Astrocyte of the cerebellum (primary cell): ENCODE data around the gene SMC3.
"Not testable (repeated sequence)": the region's sequence is repeated elsewhere in the genome, so short reads cannot be mapped to it uniquely, and the experiment has no call there.

Experiments
- DNase-seq: peaks from one replicate; pipeline ENCODE4 v3.0.0-alpha.2; 2011; ENCODE audit warnings: low read depth
- H3K4me3 ChIP-seq: 2 replicates; pipeline ENCODE4 v1.5.1; 2011; ENCODE audit warnings: mild to moderate bottlenecking, low read depth, low read length, moderate library complexity
- CTCF ChIP-seq: IDR thresholded peaks from 2 replicates; pipeline ENCODE4 v1.5.1; 2012; ENCODE audit warnings: low read length, low read depth, moderate library complexity, mild to moderate bottlenecking; ENCODE audit errors: missing control alignments
- in situ Hi-C: cut with HindIII; loops from 2 replicates; pipeline ENCODE4 v1.10.0; 2017; ENCODE audit warnings: low sequenced_read_pairs

The SMC3 gene

GRCh38 chr10:110527731-110528171, 39.7 kb upstream of the SMC3 start:
- in situ Hi-C loops: no loop called here
- no peak for DNase-seq

GRCh38 chr10:110528224-110528996, 39.1 kb upstream of the SMC3 start:
- in situ Hi-C loops: no loop called here
- no peak overlapping the region for H3K4me3 ChIP-seq
- DNase-seq: no peak
- no peak for TF ChIP-seq CTCF

More at GRCh38 chr10:110527731-110528171, 39.7 kb upstream of the SMC3 start:
- no peak overlapping the region for H3K4me3 ChIP-seq
- no peak for TF ChIP-seq CTCF

- H3K4me3 ChIP-seq, in situ Hi-C loops, DNase-seq: not testable (repeated sequence)
Measured at GRCh38 chr10:110528997-110529524, 38.4 kb upstream of the SMC3 start.

GRCh38 chr10:110529596-110530011, 37.9 kb upstream of the SMC3 start:
- H3K4me3 ChIP-seq: no peak overlapping the region
- no peak for TF ChIP-seq CTCF
- in situ Hi-C loops: no loop called here
- DNase-seq: no peak

- TF ChIP-seq CTCF: no peak
- peak overlapping the region; percentile 14 for H3K4me3 ChIP-seq
- no peak for DNase-seq
- in situ Hi-C loops: no loop called here
Measured at GRCh38 chr10:110530131-110530831, 37.2 kb upstream of the SMC3 start.

GRCh38 chr10:110531687-110532086, 35.8 kb upstream of the SMC3 start:
- TF ChIP-seq CTCF: no peak
- in situ Hi-C loops: no loop called here
- DNase-seq: no peak
- no peak overlapping the region for H3K4me3 ChIP-seq

- DNase-seq, in situ Hi-C loops, H3K4me3 ChIP-seq: not testable (repeated sequence)
Measured at GRCh38 chr10:110532628-110533027, 34.9 kb upstream of the SMC3 start.
